Posterior vena cava (tissue), 2 donors: ENCODE results near the gene GLIS2. TPM values are rescaled to one million over a fixed set of nuclear protein-coding genes. Genes with fewer than 3 reads are reported as not detected.
"Not testable (repeated sequence)": the region's sequence is repeated elsewhere in the genome, so short reads cannot be mapped to it uniquely, and the experiment has no call there.

ENCODE experiments used
- DNase-seq: peaks from one replicate; pipeline ENCODE4 v3.0.0-alpha.2; 2020; ENCODE audit warnings: low spot score
- intact Hi-C, 2 donors: fragments of 100-400 bp; cut with DNase I; formaldehyde crosslinking; loops; one replicate each; pipeline versions ENCODE4 v1.14.1 to v1.14.2; 2022 to 2023
- total RNA-seq, 2 donors: library from RNA; stranded (reverse); fragmentation: NEBNext Ultra II Directional; extraction: Animal tissue kit (Norgen Biotek cat#: 25700); gene quantifications; one replicate each; pipeline ENCODE4 v1.2.1, GENCODE V29; 2021
- donor health status: DM: yes; HTN: yes; CAD: no.
- donor health status: DM: yes; HTN: yes; CAD: no.

Gene GLIS2
- total RNA-seq, 2 donors from 2014 or later: 35.6 to 49.0 TPM

GRCh38 chr16:4328046-4328781 is 12.3 kb downstream of the GLIS2 start:
- intact Hi-C loops: loop anchor here (2.0 to 5.0 kb wide), 4 partner anchors 36 to 136 kb away; no protein-coding TSS in a partner anchor
- peak; percentile 92 for DNase-seq

GRCh38 chr16:4328782-4329775 is 13.2 kb downstream of the GLIS2 start:
- peak; percentile 76 for DNase-seq
- intact Hi-C loops: loop anchor here (2.0 to 5.0 kb wide), 4 partner anchors 37 to 137 kb away; no protein-coding TSS in a partner anchor

GRCh38 chr16:4330277-4330874 is 14.5 kb downstream of the GLIS2 start:
- DNase-seq: peak; percentile 95
- intact Hi-C loops: no loop called here

- intact Hi-C loops: no loop called here
- DNase-seq: peak; percentile 76
Observed at GRCh38 chr16:4332083-4332482, 16.2 kb downstream of the GLIS2 start.

- DNase-seq: no peak
- intact Hi-C loops: no loop called here
Observed at GRCh38 chr16:4332623-4333307, 16.9 kb downstream of the GLIS2 start.

GRCh38 chr16:4333308-4333638 is 17.4 kb downstream of the GLIS2 start:
- intact Hi-C loops: no loop called here
- no peak for DNase-seq

GRCh38 chr16:4333714-4334113 is 17.8 kb downstream of the GLIS2 start:
- DNase-seq: not testable (repeated sequence)
- intact Hi-C loops: loop anchor here in 1 of 2 donors (2.0 kb wide), 1 partner anchor 71 kb away; no protein-coding TSS in a partner anchor

GRCh38 chr16:4334724-4335495 is 19.0 kb downstream of the GLIS2 start:
- intact Hi-C loops: loop anchor here in 1 of 2 donors (2.0 kb wide), 1 partner anchor 70 kb away; no protein-coding TSS in a partner anchor
- DNase-seq: no peak

GRCh38 chr16:4336701-4337539 is 21.1 kb downstream of the GLIS2 start:
- no peak for DNase-seq
- intact Hi-C loops: no loop called here

- intact Hi-C loops: no loop called here
- DNase-seq: peak; percentile 69
Observed at GRCh38 chr16:4337540-4338088, 21.7 kb downstream of the GLIS2 start.

- peak; percentile 74 for DNase-seq
- intact Hi-C loops: no loop called here
Observed at GRCh38 chr16:4338125-4338582, 22.3 kb downstream of the GLIS2 start.

- peak; percentile 69 for DNase-seq
- intact Hi-C loops: no loop called here
Observed at GRCh38 chr16:4338712-4339299, 22.9 kb downstream of the GLIS2 start.

- intact Hi-C loops: no loop called here
- no peak for DNase-seq
Observed at GRCh38 chr16:4339455-4339854, 23.6 kb downstream of the GLIS2 start.

- intact Hi-C loops: no loop called here
- no peak for DNase-seq
Observed at GRCh38 chr16:4339909-4340308, 24.0 kb downstream of the GLIS2 start.

GRCh38 chr16:4340443-4340842 is 24.6 kb downstream of the GLIS2 start:
- intact Hi-C loops: no loop called here
- DNase-seq: no peak

- no peak for DNase-seq
- intact Hi-C loops: no loop called here
Observed at GRCh38 chr16:4341250-4341649, 25.4 kb downstream of the GLIS2 start.
